Cardiac muscle cell (in vitro differentiated cells and primary cell): ENCODE data around the gene SNRPF. TPM values are rescaled to one million over a fixed set of nuclear protein-coding genes. Genes with fewer than 3 reads are reported as not detected.
A peak's percentile ranks its signal among the peaks of the same experiment; 100 is the strongest.

Experiments used
- DNase-seq, 2 donors: peaks; one replicate each; pipeline versions ENCODE4 v3.0.0 to v3.0.0-alpha.2; 2010 to 2017; ENCODE audit warnings: low read depth in 1 of 2, low spot score in 1 of 2
- H3K27ac ChIP-seq: fragments of 200-600 bp; sonication (generic); 2 replicates; pipeline ENCODE4 v1.5.1; 2016
- H3K27me3 ChIP-seq: fragments of 200-600 bp; sonication (generic); 2 replicates; pipeline ENCODE4 v1.6.0; 2016; ENCODE audit warnings: control low read depth
- H3K36me3 ChIP-seq: fragments of 200-600 bp; sonication (generic); 2 replicates; pipeline ENCODE4 v1.5.1; 2016; ENCODE audit warnings: control low read depth
- H3K4me1 ChIP-seq: fragments of 200-600 bp; sonication (generic); 2 replicates; pipeline ENCODE4 v1.8.1; 2017; ENCODE audit warnings: low read depth, mild to moderate bottlenecking, mixed run types
- H3K4me3 ChIP-seq: fragments of 200-600 bp; sonication (generic); 2 replicates; pipeline ENCODE4 v1.5.1; 2016; ENCODE audit warnings: mild to moderate bottlenecking
- H3K9me3 ChIP-seq: fragments of 200-600 bp; sonication (generic); 2 replicates; pipeline ENCODE4 v1.5.1; 2017; ENCODE audit warnings: low read depth, mild to moderate bottlenecking, control low read depth
- CTCF ChIP-seq: IDR thresholded peaks from 2 replicates; pipeline ENCODE4 v1.5.1; 2012; ENCODE audit warnings: low read depth, mild to moderate bottlenecking, low read length
- polyA plus RNA-seq: library from polyadenylated mRNA; unstranded; fragments of >200 nt; fragmentation: Nextera tagmentation; extraction: Ambion mirVana; gene quantifications from 2 replicates; pipeline ENCODE4 v1.2.1, GENCODE V29; 2016
- total RNA-seq: library from RNA; depleted of rRNA; stranded (reverse); fragments of >200 nt; gene quantifications from 2 replicates; pipeline ENCODE4 v1.2.3, GENCODE V29; 2016

Gene SNRPF
- total and polyA plus RNA-seq, 2 experiments from 2014 or later: 20.9 to 76.2 TPM

- Histone ChIP-seq H3K36me3 (no peaks in the 10 kb centered on the region), H3K9me3 (no peaks in the 10 kb centered on the region), H3K4me3 (no peak overlapping the region), H3K27me3 (no peaks in the 10 kb centered on the region), H3K4me1 (no peaks in the 10 kb centered on the region), H3K27ac (no peak overlapping the region)
- DNase-seq: no peak
- TF ChIP-seq CTCF: no peak
These were observed 18.9 kb downstream of the SNRPF start for GRCh38 chr12:95877622-95878021.

DNA sequence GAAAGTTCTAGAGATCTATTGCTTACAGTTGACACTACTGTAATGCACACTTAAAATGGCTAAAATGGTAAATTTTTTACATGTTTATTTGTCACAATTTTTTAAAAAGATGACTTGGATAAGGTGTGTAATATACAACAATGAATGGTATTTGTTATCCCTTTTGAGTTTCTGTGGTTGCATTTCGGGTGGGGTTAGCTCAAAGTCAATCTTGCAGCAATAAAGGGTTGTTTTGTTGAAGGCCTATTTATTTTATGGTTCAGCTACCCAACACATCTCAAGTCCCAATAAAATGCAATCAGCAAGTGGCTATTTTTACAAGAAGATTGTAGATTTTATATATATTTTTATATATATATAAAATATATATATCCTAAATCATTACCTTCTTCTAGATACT, 22.1 kb downstream of the SNRPF start:
- TF ChIP-seq CTCF: no peak
- Histone ChIP-seq H3K4me3 (no peak overlapping the region), H3K4me1 (no peaks in the 10 kb centered on the region), H3K27ac (no peak overlapping the region), H3K27me3 (no peaks in the 10 kb centered on the region), H3K36me3 (no peaks in the 10 kb centered on the region), H3K9me3 (no peaks in the 10 kb centered on the region)
- no peak for DNase-seq

- H3K9me3 ChIP-seq: no peaks in the 10 kb centered on the region
- DNase-seq: peak in 1 of 2 donors; percentile 25
- H3K4me3 ChIP-seq: no peak overlapping the region
- H3K27me3 ChIP-seq: no peaks in the 10 kb centered on the region
- TF ChIP-seq CTCF: no peak
- no peak overlapping the region for H3K27ac ChIP-seq
- H3K4me1 ChIP-seq: no peaks in the 10 kb centered on the region
- H3K36me3 ChIP-seq: no peaks in the 10 kb centered on the region
These were observed 22.7 kb downstream of the SNRPF start for GRCh38 chr12:95881331-95881955.

DNA sequence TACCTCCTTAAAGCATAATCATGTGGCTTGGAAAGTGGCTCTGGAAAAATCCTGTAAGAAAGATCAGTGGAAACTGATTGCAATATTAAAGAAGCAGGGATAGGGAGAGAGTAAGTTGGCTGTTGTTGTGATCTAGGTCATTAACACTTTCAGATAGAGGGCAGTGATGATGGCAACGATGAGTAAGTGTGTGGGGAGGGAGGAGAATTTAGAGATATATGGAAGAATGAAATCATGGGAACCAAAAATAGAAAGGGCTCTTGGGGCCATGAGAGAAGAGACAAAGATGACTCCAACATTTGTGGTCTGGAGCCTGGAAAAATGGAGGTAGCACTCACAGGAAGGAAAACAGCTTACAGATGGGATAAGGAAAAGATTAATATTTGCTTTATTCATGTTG, 23.3 kb downstream of the SNRPF start:
- Histone ChIP-seq H3K4me1 (no peaks in the 10 kb centered on the region), H3K36me3 (no peaks in the 10 kb centered on the region), H3K4me3 (no peak overlapping the region), H3K27ac (no peak overlapping the region), H3K9me3 (no peaks in the 10 kb centered on the region), H3K27me3 (no peaks in the 10 kb centered on the region)
- no peak for TF ChIP-seq CTCF
- DNase-seq: peak in 1 of 2 donors; percentile 34

- no peak overlapping the region for H3K27ac ChIP-seq
- no peak overlapping the region for H3K4me3 ChIP-seq
- H3K36me3 ChIP-seq: no peaks in the 10 kb centered on the region
- TF ChIP-seq CTCF: no peak
- no peaks in the 10 kb centered on the region for H3K27me3 ChIP-seq
- DNase-seq: no peak
- H3K4me1 ChIP-seq: no peaks in the 10 kb centered on the region
- no peaks in the 10 kb centered on the region for H3K9me3 ChIP-seq
These were observed 24.1 kb downstream of the SNRPF start for GRCh38 chr12:95882873-95883272.
